OCI-LY7 (cell line): ENCODE results near the gene NPAS4. TPM values are rescaled to one million over a fixed set of nuclear protein-coding genes. Genes with fewer than 3 reads are reported as not detected.

Source experiments
- BruUV-seq: library from RNA; stranded (reverse); fragments of 400-500 nt; replicated peaks from 2 replicates; lab custom pipeline; 2021; lab: Mats Ljungman, UMichigan
- CTCF ChIA-PET: fragments of 300-600 bp; sonication (Branson Sonifier 250); formaldehyde crosslinking; loops from one replicate; lab custom pipeline; 2022; ENCODE audit warnings: antibody characterized with exemption; ENCODE audit not compliant: unreplicated experiment; lab: Charles Lee
- POLR2A ChIA-PET: fragments of 300-600 bp; sonication (Branson Sonifier 250); formaldehyde crosslinking; loops from one replicate; lab custom pipeline; 2022; ENCODE audit warnings: antibody characterized with exemption; lab: Charles Lee
- DNase-seq: peaks from one replicate; pipeline ENCODE4 v3.0.0-alpha.2; 2015; ENCODE audit warnings: low spot score
- H2AFZ ChIP-seq: fragments of 200-600 bp; sonication (generic), shearing (Covaris generic); 2 replicates; pipeline ENCODE4 v1.6.1; 2014; ENCODE audit warnings: mild to moderate bottlenecking, antibody characterized with exemption, low read length, moderate library complexity
- H3K27ac ChIP-seq: fragments of 200-600 bp; sonication (generic); 2 replicates; pipeline ENCODE4 v1.5.1; 2014; ENCODE audit warnings: mixed run types, low read depth, mild to moderate bottlenecking, moderate library complexity, low read length, inconsistent platforms; ENCODE audit not compliant: poor library complexity, severe bottlenecking
- H3K36me3 ChIP-seq: fragments of 200-600 bp; sonication (generic); 2 replicates; pipeline ENCODE4 v1.6.1; 2014; ENCODE audit warnings: mild to moderate bottlenecking, antibody characterized with exemption, low read length, moderate library complexity, mixed read lengths; ENCODE audit not compliant: insufficient read depth
- H3K4me1 ChIP-seq: fragments of 200-600 bp; sonication (generic); 2 replicates; pipeline ENCODE4 v1.5.1; 2014; ENCODE audit warnings: mild to moderate bottlenecking, low read length; ENCODE audit not compliant: insufficient read depth, poor library complexity, severe bottlenecking
- H3K4me2 ChIP-seq: fragments of 200-600 bp; sonication (generic); 2 replicates; pipeline ENCODE4 v1.6.1; 2014; ENCODE audit warnings: mild to moderate bottlenecking, low read length
- H3K4me3 ChIP-seq: fragments of 200-600 bp; sonication (generic); 2 replicates; pipeline ENCODE4 v1.5.1; 2014; ENCODE audit warnings: mild to moderate bottlenecking, low read depth, low read length; ENCODE audit not compliant: poor library complexity, severe bottlenecking
- H3K79me2 ChIP-seq: fragments of 200-600 bp; sonication (generic); 2 replicates; pipeline ENCODE4 v1.6.1; 2016; ENCODE audit warnings: low read depth, mild to moderate bottlenecking, low read length, moderate library complexity, mixed read lengths; ENCODE audit not compliant: insufficient read depth
- H3K9me2 ChIP-seq: fragments of 200-600 bp; sonication (generic); 2 replicates; pipeline ENCODE4 v1.6.1; 2016; ENCODE audit warnings: mild to moderate bottlenecking, low read length, mixed read lengths; ENCODE audit not compliant: insufficient read depth
- H3K9me3 ChIP-seq: fragments of 200-600 bp; sonication (generic); 2 replicates; pipeline ENCODE4 v1.6.1; 2014; ENCODE audit warnings: mild to moderate bottlenecking, mixed run types, low read length, mixed read lengths
- H4K20me1 ChIP-seq: fragments of 200-600 bp; sonication (generic); 2 replicates; pipeline ENCODE4 v1.6.1; 2014; ENCODE audit warnings: mild to moderate bottlenecking, antibody characterized with exemption, low read length, moderate library complexity, mixed read lengths; ENCODE audit not compliant: insufficient read depth
- CTCF ChIP-seq: fragments of 200-600 bp; sonication (generic); conservative IDR thresholded peaks from 2 replicates; pipeline ENCODE4 v1.5.1; 2014; ENCODE audit warnings: mild to moderate bottlenecking, antibody characterized with exemption, low read length, moderate library complexity, mixed read lengths
- EZH2phosphoT487 ChIP-seq: fragments of 200-600 bp; sonication (generic); IDR thresholded peaks from 2 replicates; pipeline ENCODE4 v1.6.1; 2018; ENCODE audit warnings: low read depth, borderline replicate concordance, mild to moderate bottlenecking, mixed run types, antibody characterized with exemption, low read length, moderate library complexity, mixed read lengths
- intact Hi-C: fragments of 100-400 bp; cut with micrococcal nuclease; formaldehyde crosslinking; loops from one replicate; pipeline ENCODE4 v1.10.0; 2022; ENCODE audit not compliant: unreplicated experiment
- total RNA-seq, 2 experiments: library from RNA; depleted of rRNA in 1 of 2; stranded (reverse); fragments of >200 nt in 1 of 2; shearing (Covaris generic) in 1 of 2; gene quantifications; 2 replicates each; pipeline ENCODE4 v1.2.3, GENCODE V29; 2014 to 2022

The NPAS4 gene
- total RNA-seq, 2 experiments from 2014 or later: not detected

GRCh38 chr11:66470015-66470414, 49.2 kb downstream of the NPAS4 start:
- no peak for DNase-seq
- Histone ChIP-seq H3K36me3 (no peaks in the 10 kb centered on the region), H3K9me2 (no peaks in the 10 kb centered on the region), H3K4me1 (peaks cover 21% of the 10 kb centered on the region), H3K27ac (no peak overlapping the region), H4K20me1 (no peaks in the 10 kb centered on the region), H3K4me3 (no peak overlapping the region), H3K9me3 (no peaks in the 10 kb centered on the region), H2AFZ (no peak overlapping the region), H3K4me2 (no peak overlapping the region), H3K79me2 (no peaks in the 10 kb centered on the region)
- POLR2A ChIA-PET: interaction anchor here (1.2 kb wide), 1 partner anchor 12 kb away, joined by 4 read pairs; no protein-coding TSS in a partner anchor
- BruUV-seq: no TSS peak
- intact Hi-C loops: no loop called here
- TF ChIP-seq CTCF (no peak), EZH2phosphoT487 (no peak)
- CTCF ChIA-PET: no interaction called here

- H3K9me2 ChIP-seq: no peaks in the 10 kb centered on the region
- peaks cover 10% of the 10 kb centered on the region for H3K4me1 ChIP-seq
- POLR2A ChIA-PET: interaction anchor here (0.6 to 0.9 kb wide), 3 partner anchors 9 to 1144 kb away, joined by 3 to 4 read pairs (median 4); partner anchors contain the start of gene DPP3
- DNase-seq: no peak
- no peak overlapping the region for H3K27ac ChIP-seq
- no peaks in the 10 kb centered on the region for H4K20me1 ChIP-seq
- H2AFZ ChIP-seq: no peak overlapping the region
- intact Hi-C loops: no loop called here
- H3K4me3 ChIP-seq: no peak overlapping the region
- no TSS peak for BruUV-seq
- no peaks in the 10 kb centered on the region for H3K9me3 ChIP-seq
- H3K4me2 ChIP-seq: no peak overlapping the region
- H3K36me3 ChIP-seq: no peaks in the 10 kb centered on the region
- no peaks in the 10 kb centered on the region for H3K79me2 ChIP-seq
- CTCF ChIA-PET: no interaction called here
- no peak for TF ChIP-seq EZH2phosphoT487
- TF ChIP-seq CTCF: no peak
These were observed 50.3 kb downstream of the NPAS4 start for GRCh38 chr11:66471142-66471541.

GRCh38 chr11:66472054-66472453, 51.2 kb downstream of the NPAS4 start:
- BruUV-seq: no TSS peak
- Histone ChIP-seq H2AFZ (no peak overlapping the region), H3K79me2 (no peaks in the 10 kb centered on the region), H3K27ac (no peak overlapping the region), H3K9me2 (no peaks in the 10 kb centered on the region), H3K9me3 (no peaks in the 10 kb centered on the region), H3K4me2 (no peak overlapping the region), H3K4me1 (peaks cover 7% of the 10 kb centered on the region), H3K4me3 (no peak overlapping the region), H4K20me1 (no peaks in the 10 kb centered on the region), H3K36me3 (no peaks in the 10 kb centered on the region)
- CTCF ChIA-PET: no interaction called here
- no peak for DNase-seq
- TF ChIP-seq CTCF (no peak), EZH2phosphoT487 (no peak)
- intact Hi-C loops: no loop called here
- POLR2A ChIA-PET: interaction anchor here (0.9 kb wide), 1 partner anchor 8 kb away, joined by 4 read pairs; the partner anchor contains the start of gene DPP3
